ENCODE data around the gene ZNF366. TPM values are rescaled to one million over a fixed set of nuclear protein-coding genes. Genes with fewer than 3 reads are reported as not detected.
A peak's percentile ranks its signal among the peaks of the same experiment; 100 is the strongest.

Gene ZNF366
- total RNA-seq, 1 experiment from 2014 or later, result not detected

GRCh38 chr5:72443883-72444282, 63.3 kb downstream of the ZNF366 start:
- H4K20me1 ChIP-seq (ENCODE audit: insufficient read depth, low read depth, low read length), result no peaks in the 10 kb centered on the region
- no peak for DNase-seq
- H2AFZ ChIP-seq (ENCODE audit: low read length), result no peak overlapping the region
- H3K4me3 ChIP-seq (ENCODE audit: low read length), result no peak overlapping the region
- H3K27ac ChIP-seq (ENCODE audit: low read length), result no peak overlapping the region
- no peaks in the 10 kb centered on the region for H3K9me3 ChIP-seq (ENCODE audit: low read length)
- no peak overlapping the region for H3K4me2 ChIP-seq (ENCODE audit: low read depth, low read length, poor library complexity, severe bottlenecking)
- H3K27me3 ChIP-seq (ENCODE audit: low read length), result no peaks in the 10 kb centered on the region
- H3K4me1 ChIP-seq (ENCODE audit: low read length), result no peaks in the 10 kb centered on the region
- H3K9me2 ChIP-seq (replicated peaks; ENCODE audit: insufficient read depth, low read length), result no peaks in the 10 kb centered on the region
- no peaks in the 10 kb centered on the region for H3K36me3 ChIP-seq (ENCODE audit: insufficient read depth, low read length)
- H3K79me2 ChIP-seq (ENCODE audit: low read length), result no peaks in the 10 kb centered on the region
- no peak overlapping the region for H3K9ac ChIP-seq (ENCODE audit: low read length)

- no peak for DNase-seq
- Histone ChIP-seq H3K36me3 (ENCODE audit: insufficient read depth, low read length) (no peaks in the 10 kb centered on the region), H3K4me1 (ENCODE audit: low read length) (no peaks in the 10 kb centered on the region), H3K9me3 (ENCODE audit: low read length) (no peaks in the 10 kb centered on the region), H3K4me2 (ENCODE audit: low read depth, low read length, poor library complexity, severe bottlenecking) (no peak overlapping the region), H2AFZ (ENCODE audit: low read length) (no peak overlapping the region), H3K79me2 (ENCODE audit: low read length) (no peaks in the 10 kb centered on the region), H3K9ac (ENCODE audit: low read length) (no peak overlapping the region), H3K4me3 (ENCODE audit: low read length) (no peak overlapping the region), H4K20me1 (ENCODE audit: insufficient read depth, low read depth, low read length) (no peaks in the 10 kb centered on the region), H3K9me2 (replicated peaks; ENCODE audit: insufficient read depth, low read length) (no peaks in the 10 kb centered on the region), H3K27ac (ENCODE audit: low read length) (no peak overlapping the region), H3K27me3 (ENCODE audit: low read length) (no peaks in the 10 kb centered on the region)
Observed at GRCh38 chr5:72441862-72442540, 65.2 kb downstream of the ZNF366 start.

- no peaks in the 10 kb centered on the region for H3K27me3 ChIP-seq (ENCODE audit: low read length)
- H3K4me2 ChIP-seq (ENCODE audit: low read depth, low read length, poor library complexity, severe bottlenecking), result no peak overlapping the region
- H3K79me2 ChIP-seq (ENCODE audit: low read length), result no peaks in the 10 kb centered on the region
- no peaks in the 10 kb centered on the region for H3K9me2 ChIP-seq (replicated peaks; ENCODE audit: insufficient read depth, low read length)
- no peak overlapping the region for H2AFZ ChIP-seq (ENCODE audit: low read length)
- H3K27ac ChIP-seq (ENCODE audit: low read length), result no peak overlapping the region
- no peaks in the 10 kb centered on the region for H3K4me1 ChIP-seq (ENCODE audit: low read length)
- H3K9ac ChIP-seq (ENCODE audit: low read length), result no peak overlapping the region
- no peak for DNase-seq
- no peak overlapping the region for H3K4me3 ChIP-seq (ENCODE audit: low read length)
- H3K9me3 ChIP-seq (ENCODE audit: low read length), result no peaks in the 10 kb centered on the region
- H3K36me3 ChIP-seq (ENCODE audit: insufficient read depth, low read length), result no peaks in the 10 kb centered on the region
- H4K20me1 ChIP-seq (ENCODE audit: insufficient read depth, low read depth, low read length), result no peaks in the 10 kb centered on the region
Observed at GRCh38 chr5:72441094-72441723, 66.0 kb downstream of the ZNF366 start.

- H4K20me1 ChIP-seq (ENCODE audit: insufficient read depth, low read depth, low read length), result no peaks in the 10 kb centered on the region
Observed at GRCh38 chr5:72440207-72440638, 67.0 kb downstream of the ZNF366 start.

GRCh38 chr5:72439192-72439591, 68.0 kb downstream of the ZNF366 start:
- Histone ChIP-seq H3K79me2 (ENCODE audit: low read length) (no peaks in the 10 kb centered on the region), H3K9ac (ENCODE audit: low read length) (no peak overlapping the region), H2AFZ (ENCODE audit: low read length) (no peak overlapping the region), H3K9me2 (replicated peaks; ENCODE audit: insufficient read depth, low read length) (no peaks in the 10 kb centered on the region), H3K4me3 (ENCODE audit: low read length) (no peak overlapping the region), H3K4me2 (ENCODE audit: low read depth, low read length, poor library complexity, severe bottlenecking) (no peak overlapping the region), H3K4me1 (ENCODE audit: low read length) (no peaks in the 10 kb centered on the region), H3K36me3 (ENCODE audit: insufficient read depth, low read length) (no peaks in the 10 kb centered on the region), H3K27me3 (ENCODE audit: low read length) (no peaks in the 10 kb centered on the region), H3K9me3 (ENCODE audit: low read length) (no peaks in the 10 kb centered on the region), H4K20me1 (ENCODE audit: insufficient read depth, low read depth, low read length) (no peaks in the 10 kb centered on the region), H3K27ac (ENCODE audit: low read length) (no peak overlapping the region)
- no peak for DNase-seq

More at GRCh38 chr5:72440207-72440638, 67.0 kb downstream of the ZNF366 start:
- H3K4me2 ChIP-seq (ENCODE audit: low read depth, low read length, poor library complexity, severe bottlenecking), result no peak overlapping the region
- H3K4me3 ChIP-seq (ENCODE audit: low read length), result no peak overlapping the region
- no peaks in the 10 kb centered on the region for H3K79me2 ChIP-seq (ENCODE audit: low read length)
- DNase-seq, result no peak
- no peaks in the 10 kb centered on the region for H3K36me3 ChIP-seq (ENCODE audit: insufficient read depth, low read length)
- H3K9me3 ChIP-seq (ENCODE audit: low read length), result no peaks in the 10 kb centered on the region
- no peak overlapping the region for H3K9ac ChIP-seq (ENCODE audit: low read length)
- H3K4me1 ChIP-seq (ENCODE audit: low read length), result no peaks in the 10 kb centered on the region
- H2AFZ ChIP-seq (ENCODE audit: low read length), result no peak overlapping the region
- H3K9me2 ChIP-seq (replicated peaks; ENCODE audit: insufficient read depth, low read length), result no peaks in the 10 kb centered on the region
- no peaks in the 10 kb centered on the region for H3K27me3 ChIP-seq (ENCODE audit: low read length)
- H3K27ac ChIP-seq (ENCODE audit: low read length), result no peak overlapping the region

- Histone ChIP-seq H2AFZ (ENCODE audit: low read length) (no peak overlapping the region), H3K4me3 (ENCODE audit: low read length) (no peak overlapping the region), H3K9ac (ENCODE audit: low read length) (no peak overlapping the region), H3K9me2 (replicated peaks; ENCODE audit: insufficient read depth, low read length) (no peaks in the 10 kb centered on the region), H3K9me3 (ENCODE audit: low read length) (no peaks in the 10 kb centered on the region), H3K4me2 (ENCODE audit: low read depth, low read length, poor library complexity, severe bottlenecking) (no peak overlapping the region), H3K36me3 (ENCODE audit: insufficient read depth, low read length) (no peaks in the 10 kb centered on the region), H3K79me2 (ENCODE audit: low read length) (no peaks in the 10 kb centered on the region), H3K27ac (ENCODE audit: low read length) (no peak overlapping the region), H3K4me1 (ENCODE audit: low read length) (no peaks in the 10 kb centered on the region), H4K20me1 (ENCODE audit: insufficient read depth, low read depth, low read length) (no peaks in the 10 kb centered on the region), H3K27me3 (ENCODE audit: low read length) (no peaks in the 10 kb centered on the region)
- no peak for DNase-seq
Observed at GRCh38 chr5:72438141-72438540, 69.1 kb downstream of the ZNF366 start.

GRCh38 chr5:72436796-72437471, 70.3 kb downstream of the ZNF366 start:
- H3K9ac ChIP-seq (ENCODE audit: low read length), result no peak overlapping the region
- no peak overlapping the region for H3K4me2 ChIP-seq (ENCODE audit: low read depth, low read length, poor library complexity, severe bottlenecking)
- H3K9me3 ChIP-seq (ENCODE audit: low read length), result no peaks in the 10 kb centered on the region

GRCh38 chr5:72434781-72435437, 72.3 kb downstream of the ZNF366 start:
- Histone ChIP-seq H3K27me3 (ENCODE audit: low read length) (no peaks in the 10 kb centered on the region), H3K27ac (ENCODE audit: low read length) (no peak overlapping the region), H3K36me3 (ENCODE audit: insufficient read depth, low read length) (no peaks in the 10 kb centered on the region), H2AFZ (ENCODE audit: low read length) (no peak overlapping the region), H3K4me2 (ENCODE audit: low read depth, low read length, poor library complexity, severe bottlenecking) (no peak overlapping the region), H3K9ac (ENCODE audit: low read length) (no peak overlapping the region), H3K9me2 (replicated peaks; ENCODE audit: insufficient read depth, low read length) (no peaks in the 10 kb centered on the region), H3K79me2 (ENCODE audit: low read length) (no peaks in the 10 kb centered on the region), H3K9me3 (ENCODE audit: low read length) (no peaks in the 10 kb centered on the region), H4K20me1 (ENCODE audit: insufficient read depth, low read depth, low read length) (no peaks in the 10 kb centered on the region), H3K4me3 (ENCODE audit: low read length) (no peak overlapping the region), H3K4me1 (ENCODE audit: low read length) (no peaks in the 10 kb centered on the region)
- DNase-seq, result no peak

More at GRCh38 chr5:72436796-72437471, 70.3 kb downstream of the ZNF366 start:
- H3K79me2 ChIP-seq (ENCODE audit: low read length), result no peaks in the 10 kb centered on the region
- H3K27ac ChIP-seq (ENCODE audit: low read length), result no peak overlapping the region
- H3K4me3 ChIP-seq (ENCODE audit: low read length), result no peak overlapping the region
- no peaks in the 10 kb centered on the region for H3K36me3 ChIP-seq (ENCODE audit: insufficient read depth, low read length)
- H3K4me1 ChIP-seq (ENCODE audit: low read length), result no peaks in the 10 kb centered on the region
- H2AFZ ChIP-seq (ENCODE audit: low read length), result no peak overlapping the region
- no peaks in the 10 kb centered on the region for H4K20me1 ChIP-seq (ENCODE audit: insufficient read depth, low read depth, low read length)
- H3K9me2 ChIP-seq (replicated peaks; ENCODE audit: insufficient read depth, low read length), result no peaks in the 10 kb centered on the region
- no peaks in the 10 kb centered on the region for H3K27me3 ChIP-seq (ENCODE audit: low read length)
- peak; percentile 59 for DNase-seq

Data from Karpas-422 (cell line).